GM19238 (cell line): Measurements from ENCODE around the gene TMEM145.
A peak's percentile ranks its signal among the peaks of the same experiment; 100 is the strongest.
"Not testable (repeated sequence)": the region's sequence is repeated elsewhere in the genome, so short reads cannot be mapped to it uniquely, and the experiment has no call there.

Experiments
- DNase-seq: peaks from one replicate; pipeline ENCODE4 v3.0.0; 2011; ENCODE audit warnings: low spot score; ENCODE audit not compliant: insufficient read length

Gene TMEM145

DNA sequence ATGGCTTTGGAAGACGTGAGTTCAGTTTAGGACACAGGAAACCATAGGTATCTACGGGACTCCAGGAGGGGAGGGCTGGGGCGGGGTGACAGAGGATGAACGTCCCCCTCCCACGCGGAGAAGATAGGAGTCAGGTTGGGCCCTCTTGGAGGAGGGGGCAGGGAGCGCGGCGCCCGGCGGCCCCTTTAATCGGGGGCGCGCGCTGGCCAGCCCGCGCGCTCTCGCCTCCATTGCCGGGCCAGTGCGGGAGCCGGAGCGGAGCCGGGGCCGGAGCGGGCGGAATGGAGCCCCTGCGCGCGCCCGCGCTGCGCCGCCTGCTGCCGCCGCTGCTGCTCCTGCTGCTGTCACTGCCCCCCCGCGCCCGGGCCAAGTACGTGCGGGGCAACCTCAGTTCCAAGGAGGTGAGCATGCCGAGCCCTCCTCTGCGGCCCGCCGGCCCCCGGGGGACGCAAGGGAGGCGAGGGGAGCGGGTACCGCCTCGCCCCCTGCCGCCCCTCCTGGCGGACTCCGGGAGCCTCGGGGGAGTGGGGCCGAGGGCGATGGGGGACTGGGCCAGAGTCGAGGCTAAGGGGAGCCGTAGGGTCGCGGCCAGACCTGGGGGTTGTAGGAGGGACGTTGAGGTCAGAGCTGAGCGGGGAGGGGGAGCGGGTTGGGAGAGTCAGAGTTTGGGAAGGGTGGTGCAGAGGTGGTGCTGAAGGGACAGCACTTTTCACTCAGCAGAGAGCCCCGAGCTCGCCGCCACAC is at the start of gene TMEM145:
TMEM145 (plus strand) TSS at position 214 of the 744 bp plus-strand sequence; CDS start at position 282, 68 bp downstream.
- peak; percentile 54 for DNase-seq

DNA sequence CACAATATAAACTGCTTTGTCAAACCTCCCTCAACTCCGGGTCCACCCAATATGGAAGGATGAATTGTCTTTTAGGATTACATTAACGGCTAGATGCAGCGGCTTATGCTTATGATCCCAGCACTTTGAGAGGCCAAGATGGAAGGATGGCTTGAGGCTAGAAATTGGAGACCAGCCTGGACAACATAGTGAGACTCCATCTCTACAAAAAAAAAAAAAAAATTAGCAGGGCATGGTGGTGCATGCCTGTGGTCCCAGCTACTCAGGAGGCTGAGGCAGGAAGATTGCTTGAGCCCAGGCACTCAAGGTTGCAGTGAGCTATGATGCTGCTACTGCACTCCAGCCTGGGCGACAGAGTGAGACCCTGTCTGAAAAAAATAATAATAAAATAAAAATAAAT is 47.0 kb upstream of the TMEM145 start:
- not testable (repeated sequence) for DNase-seq

DNA sequence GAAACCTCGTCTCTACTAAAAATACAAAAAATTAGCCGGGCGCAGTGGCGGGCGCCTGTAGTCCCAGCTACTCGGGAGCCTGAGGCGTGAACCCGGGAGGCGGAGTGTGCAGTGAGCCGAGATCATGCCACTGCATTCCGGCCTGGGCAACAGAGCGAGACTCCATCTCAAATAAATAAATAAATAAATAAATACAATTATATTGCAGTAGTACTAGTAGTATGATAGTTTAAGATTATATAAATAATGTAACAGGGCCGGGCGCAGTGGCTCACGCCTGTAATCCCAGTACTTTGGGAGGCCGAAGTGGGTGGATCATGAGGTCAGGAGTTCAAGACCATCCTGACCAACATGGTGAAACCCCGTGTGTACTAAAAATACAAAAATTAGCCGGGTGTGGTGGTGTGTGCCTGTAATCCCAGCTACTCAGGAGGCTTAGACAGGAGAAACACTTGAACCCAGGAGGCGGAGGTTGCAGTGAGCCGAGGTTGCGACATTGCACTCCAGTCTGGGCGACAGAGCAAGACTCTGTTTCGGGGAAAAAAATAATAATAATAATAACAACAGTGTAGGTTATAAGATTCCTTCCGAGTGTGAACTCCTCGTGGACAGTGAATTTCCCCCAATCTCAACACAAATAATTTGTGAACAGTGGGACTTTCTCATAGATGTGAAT is 46.0 kb upstream of the TMEM145 start:
- not testable (repeated sequence) for DNase-seq

DNA sequence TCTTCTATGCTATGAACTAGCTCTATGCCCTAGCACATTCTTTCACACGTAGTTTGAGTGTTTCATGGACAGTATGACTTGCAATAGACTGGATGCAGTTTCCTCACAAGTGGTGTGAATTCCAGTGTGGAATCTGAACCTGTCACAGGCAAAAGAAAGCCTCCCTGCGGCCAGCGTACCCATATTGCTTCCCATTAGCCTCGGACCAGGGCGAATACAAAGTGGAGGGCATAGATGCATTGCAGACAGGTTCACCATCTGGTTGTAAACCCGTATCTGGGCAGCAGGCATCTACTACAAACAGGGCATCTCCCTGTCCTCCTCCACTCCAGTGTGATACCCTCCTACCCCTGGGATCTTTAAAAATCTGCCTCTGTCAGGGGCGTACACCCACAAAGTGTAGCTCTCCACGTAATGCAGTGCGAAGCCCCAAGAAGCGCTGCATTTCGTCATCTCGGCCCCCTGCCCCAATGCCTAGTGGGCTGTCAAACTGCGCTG is 45.4 kb upstream of the TMEM145 start:
- DNase-seq = no peak

DNA sequence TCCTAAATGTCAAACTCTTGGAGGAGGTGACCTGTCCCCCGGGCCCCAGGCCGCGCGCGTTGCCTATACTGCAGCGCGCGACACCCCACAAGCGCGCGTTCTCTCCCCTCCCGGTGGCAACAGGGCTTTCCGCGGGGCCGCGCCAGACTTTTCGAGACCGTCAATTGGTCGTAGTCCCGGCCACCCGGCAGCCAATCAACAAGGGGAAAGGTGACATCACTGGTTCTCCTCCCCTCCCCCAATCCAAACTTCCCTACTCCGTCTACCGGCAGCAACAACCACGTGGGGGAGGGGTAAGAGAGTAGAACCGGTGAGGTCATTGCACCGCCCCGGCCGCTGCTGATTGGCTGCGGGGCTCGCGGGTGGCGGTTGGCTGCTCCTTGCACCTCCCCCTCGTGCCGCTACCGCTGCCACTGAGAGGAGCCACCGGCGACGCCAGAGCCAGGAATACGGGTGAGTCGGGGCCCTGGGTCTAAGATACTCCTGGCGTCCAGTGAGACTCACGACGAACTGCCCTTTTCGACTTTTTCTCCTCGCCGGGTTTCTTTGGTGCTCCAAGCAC is 44.9 kb upstream of the TMEM145 start:
- peak; percentile 93 for DNase-seq

DNA sequence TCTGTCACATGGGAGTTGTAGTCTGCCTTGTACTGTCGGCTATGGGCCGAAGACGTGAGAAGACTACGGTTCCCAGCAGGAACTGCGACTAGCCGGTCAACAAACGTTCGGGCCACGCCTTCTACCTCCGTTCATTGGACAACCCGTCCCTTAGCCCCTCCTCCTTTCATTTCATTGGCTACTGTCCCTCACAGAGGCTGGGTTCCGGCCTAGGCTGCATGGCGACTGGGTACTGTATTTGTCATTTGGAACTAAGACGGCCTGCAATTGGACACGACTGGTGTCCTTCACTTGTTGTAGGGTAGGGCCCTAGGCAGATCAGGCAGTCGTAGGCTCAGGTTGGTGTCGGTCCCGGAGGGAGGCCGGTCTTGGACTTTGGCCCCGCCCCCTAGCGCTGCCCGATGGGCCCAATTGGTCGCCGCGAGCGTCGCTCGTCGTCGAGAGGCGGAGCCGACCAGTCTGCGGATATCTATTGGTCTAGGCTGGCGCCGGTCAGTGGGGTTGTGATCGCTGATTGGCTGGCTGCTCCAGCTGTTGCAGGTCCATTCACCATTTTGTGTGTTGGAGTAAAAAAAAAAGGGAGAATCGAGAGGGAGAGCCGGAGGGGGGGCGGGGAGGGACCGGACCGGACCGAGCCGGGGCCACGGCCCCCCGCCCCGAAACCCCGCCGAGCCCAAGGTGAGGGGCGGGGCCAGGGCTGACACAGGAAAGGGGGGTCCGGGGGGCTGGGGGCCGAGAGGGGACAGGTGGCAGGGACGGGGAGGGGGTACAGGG is 44.2 kb upstream of the TMEM145 start, which contains the start of gene CIC:
CIC (plus strand) TSS at position 549 of the 774 bp plus-strand sequence. CDS start 2,532 bp downstream, outside the sequence.
- peak; percentile 97 for DNase-seq

DNA sequence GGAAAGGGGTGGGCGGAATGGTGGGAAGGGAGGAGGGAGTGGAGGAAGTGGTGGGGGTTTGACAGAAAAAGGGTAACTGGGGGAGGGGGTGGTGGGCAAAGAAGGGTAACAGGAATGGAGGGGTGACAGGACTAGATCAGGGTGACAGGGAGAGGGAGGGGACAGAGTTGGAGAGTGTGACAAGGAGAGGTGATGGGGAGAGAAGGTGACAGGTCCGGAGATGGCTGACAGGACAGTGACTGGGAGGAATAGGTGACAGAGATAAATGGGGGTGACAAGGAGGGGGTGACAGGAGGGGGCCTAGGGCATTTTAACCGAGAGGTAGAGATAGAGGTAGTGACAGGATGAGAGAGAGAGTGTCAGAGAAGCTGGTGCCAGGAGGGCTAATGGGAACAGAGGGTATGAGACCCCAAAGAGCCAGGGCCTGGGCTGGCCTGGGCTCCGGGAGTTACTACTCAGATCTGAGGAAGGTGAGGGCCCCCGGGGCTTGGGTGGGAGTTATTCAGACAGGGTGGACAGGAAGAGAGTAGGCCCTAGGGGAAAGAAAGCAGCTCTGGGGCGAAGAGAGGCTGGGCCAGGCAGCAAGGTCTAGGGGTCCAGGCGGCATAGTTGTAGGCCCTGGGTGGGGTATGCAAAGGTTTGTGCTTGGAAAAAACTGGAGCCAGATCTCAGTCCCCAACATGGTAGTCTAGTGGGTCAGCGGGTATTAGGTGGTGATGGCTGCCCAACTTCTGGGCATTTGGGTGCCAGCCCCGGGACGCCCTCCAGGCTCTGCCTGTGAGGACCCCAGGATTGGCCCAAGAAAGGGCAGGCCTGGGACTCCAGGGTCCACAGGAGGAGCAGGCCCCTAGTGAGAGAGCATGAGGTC is 43.4 kb upstream of the TMEM145 start:
- no peak for DNase-seq

DNA sequence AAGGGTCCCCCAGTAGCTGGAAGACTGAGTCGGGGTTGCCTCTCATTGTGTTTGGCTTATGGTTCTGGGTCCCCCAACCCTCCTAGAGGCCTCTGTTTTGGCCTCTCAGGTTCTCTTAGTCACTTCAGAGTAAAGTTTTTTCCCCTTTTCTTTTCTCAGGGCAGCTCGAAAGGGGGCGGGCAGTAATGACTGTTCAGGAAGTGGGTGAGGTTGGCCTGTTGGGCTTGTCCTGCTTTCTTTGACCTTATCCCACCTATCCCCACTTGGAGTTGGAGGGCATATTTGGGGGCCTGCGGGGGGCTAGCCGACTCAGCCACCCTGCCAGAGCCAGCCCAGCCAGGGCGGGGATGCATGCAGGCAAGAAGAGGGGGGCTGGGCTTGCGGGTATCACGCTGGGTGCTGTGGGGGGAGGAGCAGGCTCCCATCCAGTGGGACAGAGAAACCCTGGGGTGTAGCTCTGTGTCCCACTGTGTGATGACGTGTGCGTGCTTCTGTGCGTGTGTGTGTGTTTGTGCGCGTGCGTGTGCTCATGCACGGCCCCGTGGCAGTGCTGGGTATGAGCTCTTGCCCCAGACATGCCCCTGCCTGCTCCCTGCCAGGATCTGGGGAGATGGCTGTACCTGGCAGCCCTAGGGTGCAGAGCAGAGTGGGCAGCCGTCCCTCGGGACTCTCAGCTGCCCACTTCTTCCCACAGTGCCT is 42.6 kb upstream of the TMEM145 start:
- DNase-seq = peak; percentile 47

DNA sequence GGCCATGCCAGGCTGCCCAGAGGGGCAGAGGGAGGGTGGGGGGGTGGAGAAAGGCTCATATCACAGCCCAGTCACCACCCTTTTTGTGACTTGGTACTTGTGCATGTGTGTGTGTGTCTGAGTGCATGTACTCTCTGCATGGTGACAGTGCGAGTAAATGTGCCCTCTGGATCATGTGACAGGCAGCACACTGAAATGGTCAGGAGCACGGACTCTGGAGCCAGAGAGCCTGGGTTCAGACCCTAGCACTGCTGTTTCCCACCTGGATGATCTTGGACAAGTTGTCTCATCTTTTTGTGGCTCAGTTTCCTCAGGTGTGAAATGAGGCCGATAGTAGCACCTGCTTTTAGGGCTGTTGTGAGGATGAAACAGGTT is 42.1 kb upstream of the TMEM145 start:
- DNase-seq = no peak

DNA sequence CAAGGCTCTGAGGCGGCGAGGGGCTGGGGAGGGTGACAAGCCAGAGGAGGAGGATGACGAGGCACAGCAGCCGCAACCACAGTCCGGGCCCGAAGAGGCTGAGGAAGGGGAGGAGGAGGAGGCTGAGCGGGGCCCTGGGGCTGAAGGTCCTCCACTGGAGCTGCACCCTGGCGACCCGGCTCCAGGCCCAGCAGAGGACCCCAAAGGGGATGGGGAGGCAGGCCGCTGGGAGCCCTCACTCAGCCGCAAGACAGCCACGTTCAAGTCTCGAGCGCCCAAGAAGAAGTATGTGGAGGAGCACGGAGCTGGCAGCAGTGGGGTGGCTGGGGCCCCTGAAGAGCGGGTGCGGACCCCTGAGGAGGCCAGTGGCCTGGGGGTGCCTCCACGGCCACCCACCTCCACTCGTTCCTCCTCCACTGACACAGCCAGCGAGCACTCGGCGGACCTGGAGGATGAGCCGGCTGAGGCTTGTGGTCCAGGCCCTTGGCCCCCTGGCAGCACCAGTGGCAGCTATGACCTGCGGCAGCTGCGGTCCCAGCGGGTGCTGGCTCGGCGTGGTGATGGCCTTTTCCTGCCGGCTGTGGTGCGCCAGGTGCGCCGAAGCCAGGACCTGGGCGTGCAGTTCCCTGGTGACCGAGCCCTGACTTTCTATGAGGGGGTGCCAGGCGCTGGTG is 41.1 kb upstream of the TMEM145 start:
- no peak for DNase-seq

DNA sequence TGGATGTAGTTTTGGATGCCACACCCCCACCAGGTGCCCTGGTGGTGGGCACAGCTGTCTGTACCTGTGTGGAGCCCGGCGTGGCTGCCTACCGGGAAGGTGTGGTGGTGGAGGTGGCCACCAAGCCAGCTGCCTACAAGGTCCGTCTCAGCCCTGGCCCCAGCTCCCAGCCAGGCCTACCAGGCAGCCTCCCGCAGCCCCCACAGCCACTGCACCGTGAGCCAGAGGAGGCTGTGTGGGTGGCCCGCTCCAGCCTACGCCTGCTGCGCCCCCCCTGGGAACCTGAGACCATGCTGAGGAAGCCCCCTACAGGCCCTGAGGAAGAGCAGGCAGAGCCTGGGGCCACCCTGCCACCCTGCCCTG is 40.6 kb upstream of the TMEM145 start:
- no peak for DNase-seq

DNA sequence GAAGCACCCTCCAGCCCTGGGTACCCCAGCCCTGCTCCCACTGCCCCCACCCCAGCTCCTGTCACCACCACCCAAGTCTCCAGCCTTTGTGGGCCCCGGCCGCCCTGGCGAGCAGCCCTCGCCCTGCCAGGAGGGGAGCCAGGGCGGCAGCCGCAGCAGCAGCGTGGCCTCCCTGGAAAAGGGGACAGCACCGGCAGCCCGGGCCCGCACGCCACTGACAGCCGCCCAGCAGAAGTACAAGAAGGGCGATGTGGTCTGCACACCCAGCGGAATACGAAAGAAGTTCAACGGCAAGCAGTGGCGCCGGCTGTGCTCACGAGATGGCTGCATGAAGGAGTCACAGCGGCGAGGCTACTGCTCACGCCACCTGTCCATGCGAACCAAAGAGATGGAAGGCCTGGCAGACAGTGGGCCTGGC is 40.1 kb upstream of the TMEM145 start:
- DNase-seq = no peak

DNA sequence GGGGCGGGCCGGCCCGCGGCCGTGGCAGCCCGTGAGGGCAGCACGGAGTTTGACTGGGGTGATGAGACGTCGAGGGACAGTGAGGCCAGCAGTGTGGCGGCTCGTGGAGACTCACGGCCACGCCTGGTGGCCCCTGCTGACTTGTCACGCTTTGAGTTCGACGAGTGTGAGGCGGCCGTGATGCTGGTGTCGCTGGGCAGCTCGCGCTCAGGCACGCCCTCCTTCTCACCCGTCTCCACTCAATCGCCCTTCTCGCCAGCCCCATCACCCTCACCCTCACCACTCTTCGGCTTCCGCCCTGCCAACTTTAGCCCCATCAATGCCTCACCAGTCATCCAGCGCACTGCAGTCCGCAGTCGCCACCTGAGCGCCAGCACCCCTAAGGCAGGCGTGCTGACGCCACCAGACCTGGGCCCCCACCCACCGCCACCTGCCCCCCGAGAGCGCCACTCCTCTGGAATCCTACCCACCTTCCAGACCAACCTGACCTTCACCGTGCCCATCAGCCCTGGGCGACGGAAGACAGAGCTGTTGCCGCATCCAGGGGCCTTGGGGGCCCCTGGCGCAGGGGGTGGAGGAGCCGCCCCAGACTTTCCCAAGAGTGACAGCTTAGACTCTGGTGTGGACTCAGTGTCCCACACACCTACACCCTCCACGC is 39.6 kb upstream of the TMEM145 start:
- DNase-seq = no peak

DNA sequence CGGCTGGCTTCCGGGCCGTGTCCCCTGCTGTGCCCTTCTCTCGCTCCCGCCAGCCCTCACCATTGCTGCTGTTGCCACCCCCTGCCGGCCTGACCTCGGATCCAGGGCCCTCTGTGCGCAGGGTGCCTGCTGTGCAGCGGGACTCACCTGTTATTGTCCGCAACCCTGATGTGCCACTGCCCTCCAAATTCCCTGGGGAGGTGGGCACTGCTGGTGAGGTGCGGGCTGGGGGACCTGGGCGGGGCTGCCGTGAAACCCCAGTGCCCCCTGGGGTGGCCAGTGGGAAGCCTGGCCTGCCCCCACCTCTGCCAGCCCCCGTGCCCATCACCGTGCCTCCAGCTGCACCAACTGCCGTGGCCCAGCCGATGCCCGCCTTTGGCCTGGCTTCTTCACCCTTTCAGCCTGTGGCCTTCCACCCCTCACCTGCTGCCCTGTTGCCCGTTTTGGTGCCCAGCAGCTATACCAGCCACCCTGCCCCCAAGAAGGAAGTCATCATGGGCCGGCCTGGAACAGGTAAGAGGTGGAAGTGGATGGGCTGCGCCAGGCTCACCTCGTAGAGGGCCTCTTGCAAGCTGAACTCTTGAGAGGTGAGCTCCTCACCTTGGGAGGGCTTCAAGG is 38.9 kb upstream of the TMEM145 start:
- no peak for DNase-seq

DNA sequence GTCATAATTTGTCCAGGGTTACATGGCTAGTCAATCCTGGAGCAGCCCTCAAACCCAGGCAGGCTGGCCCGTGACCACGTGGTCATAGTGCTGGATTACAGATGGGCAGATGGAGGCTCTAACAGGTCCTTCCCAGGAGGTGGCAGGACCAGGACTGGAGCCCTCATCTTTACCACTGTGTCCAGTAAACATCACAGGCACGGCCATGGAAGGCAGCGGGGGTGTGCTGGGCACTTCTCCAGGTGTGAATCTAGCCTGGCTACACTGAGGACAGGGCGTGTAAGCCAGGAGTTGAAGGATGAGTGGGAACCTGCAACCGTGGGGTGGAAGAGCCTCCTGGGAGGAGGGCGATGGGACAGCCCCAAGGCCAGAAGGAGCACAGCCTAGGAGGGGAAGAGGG is 38.0 kb upstream of the TMEM145 start:
- no peak for DNase-seq

DNA sequence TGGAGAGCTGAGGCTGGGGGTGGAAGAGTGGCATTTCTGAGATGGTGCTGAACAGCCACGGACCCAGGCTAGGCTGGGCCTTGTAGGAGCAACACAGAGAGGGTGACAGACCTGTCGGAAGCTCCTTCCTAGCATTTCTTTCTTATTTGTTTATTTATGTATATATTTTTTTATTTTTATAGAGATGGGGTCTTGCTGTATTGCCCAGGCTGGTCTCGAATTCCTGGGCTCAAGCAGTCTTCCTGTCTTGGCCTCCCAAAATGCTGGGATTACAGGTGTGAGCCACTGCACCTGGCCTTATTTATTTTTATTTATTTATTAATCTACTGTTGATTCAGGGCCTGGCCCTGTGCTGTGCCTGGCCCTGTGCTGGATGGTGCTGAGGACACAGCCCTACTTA is 37.6 kb upstream of the TMEM145 start:
- no peak for DNase-seq

DNA sequence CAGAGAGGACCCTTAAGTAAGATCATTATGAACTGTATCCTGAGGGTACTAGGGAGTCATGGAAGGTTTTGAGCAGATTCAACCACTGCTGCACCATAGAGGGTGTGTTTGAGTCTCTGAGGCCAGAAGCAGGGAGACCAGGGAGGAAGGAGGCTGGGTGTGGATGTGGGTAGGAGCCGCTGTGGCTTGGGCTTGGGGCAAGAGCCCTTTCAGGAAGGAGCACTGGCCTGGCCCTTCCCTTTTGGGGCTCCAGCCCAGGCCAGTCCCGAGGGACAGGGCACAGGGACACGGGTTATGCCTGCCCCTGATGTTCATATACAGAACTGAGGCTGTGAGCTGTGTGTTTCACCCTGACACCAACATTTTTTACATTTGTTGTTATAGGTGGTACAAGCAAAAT is 36.8 kb upstream of the TMEM145 start:
- DNase-seq = no peak

DNA sequence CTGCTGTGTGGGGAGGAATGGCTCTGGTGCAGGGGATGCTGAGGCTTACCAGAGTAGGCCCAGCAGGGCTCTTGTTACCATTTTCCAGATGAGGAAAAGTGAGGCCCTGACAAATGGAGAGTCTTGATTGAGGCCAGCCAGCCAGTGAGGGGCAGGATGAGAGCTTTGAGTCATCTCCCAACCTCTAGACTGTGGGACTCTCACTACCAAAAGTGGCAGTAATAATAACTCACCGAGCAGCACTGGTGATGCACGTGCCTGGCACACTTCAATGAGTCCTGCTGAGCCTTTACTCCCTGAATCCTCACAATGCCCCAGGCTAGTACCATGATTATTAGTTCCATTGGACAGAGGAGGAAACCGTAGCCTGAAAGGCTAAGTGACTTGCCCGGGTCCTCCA is 36.3 kb upstream of the TMEM145 start:
- DNase-seq = no peak
